ENCODE data around the gene GLRA2. TPM values are rescaled to one million over a fixed set of nuclear protein-coding genes. Genes with fewer than 3 reads are reported as not detected.

GLRA2 gene
- total RNA-seq, 4 donors from 2014 or later, result not detected

DNA sequence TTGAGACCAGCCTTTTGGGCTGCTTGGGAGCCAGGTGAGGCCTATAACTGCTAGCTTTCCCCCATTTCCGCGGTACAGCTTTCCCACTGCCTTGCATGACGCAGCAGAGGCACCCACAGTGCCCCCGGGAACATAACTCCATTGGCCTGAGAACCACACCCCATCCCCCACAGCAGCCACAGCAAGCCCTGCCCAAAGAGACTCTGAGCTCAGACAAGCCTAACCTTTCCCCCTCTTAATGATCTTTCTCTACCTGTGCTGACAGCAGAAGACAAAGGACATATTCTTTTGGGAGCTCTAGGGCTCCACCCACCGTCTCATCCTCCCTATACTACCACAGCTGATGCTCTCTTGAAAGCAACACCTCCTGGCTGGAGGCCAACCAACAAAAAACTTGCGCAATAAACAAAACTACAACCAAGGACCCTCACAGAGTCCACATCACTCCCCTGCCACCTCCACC, 228.7 kb downstream of the GLRA2 start:
- intact Hi-C loops (cut with DNase I; ENCODE audit: low total_unique reads), result no loop called here
- WGBS, 2 donors, result 77 to 78% methylated on average over 3 to 6 of the region's 6 CpGs

DNA sequence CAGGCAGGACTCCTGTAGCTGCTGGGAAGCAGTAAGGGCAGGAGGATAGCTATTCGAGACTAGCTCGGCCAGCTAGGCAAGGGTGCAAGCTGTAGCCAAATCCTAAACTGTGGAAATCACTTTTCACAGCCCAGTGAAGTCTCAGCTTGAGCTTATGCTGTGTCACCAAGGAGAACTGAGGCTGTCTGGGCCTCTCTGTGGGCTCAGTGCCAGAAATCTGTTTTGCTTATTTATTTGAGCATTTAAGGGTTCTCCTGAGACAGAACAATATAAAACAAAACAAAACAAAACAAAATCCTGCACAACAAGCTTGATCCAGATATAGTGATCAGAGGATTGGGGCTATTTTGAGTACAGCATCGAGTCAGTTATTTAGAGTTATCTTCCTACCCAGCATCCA, 246.1 kb downstream of the GLRA2 start:
- WGBS, 2 donors, result 41 to 53% methylated on average over 3 of the region's 3 CpGs
- DNase-seq (ENCODE audit: low spot score in 2 of 2), result no peak
- TF ChIP-seq POLR2A (IDR thresholded peaks at IDR 0.05), result no peak
- TF ChIP-seq, protein P1, sequence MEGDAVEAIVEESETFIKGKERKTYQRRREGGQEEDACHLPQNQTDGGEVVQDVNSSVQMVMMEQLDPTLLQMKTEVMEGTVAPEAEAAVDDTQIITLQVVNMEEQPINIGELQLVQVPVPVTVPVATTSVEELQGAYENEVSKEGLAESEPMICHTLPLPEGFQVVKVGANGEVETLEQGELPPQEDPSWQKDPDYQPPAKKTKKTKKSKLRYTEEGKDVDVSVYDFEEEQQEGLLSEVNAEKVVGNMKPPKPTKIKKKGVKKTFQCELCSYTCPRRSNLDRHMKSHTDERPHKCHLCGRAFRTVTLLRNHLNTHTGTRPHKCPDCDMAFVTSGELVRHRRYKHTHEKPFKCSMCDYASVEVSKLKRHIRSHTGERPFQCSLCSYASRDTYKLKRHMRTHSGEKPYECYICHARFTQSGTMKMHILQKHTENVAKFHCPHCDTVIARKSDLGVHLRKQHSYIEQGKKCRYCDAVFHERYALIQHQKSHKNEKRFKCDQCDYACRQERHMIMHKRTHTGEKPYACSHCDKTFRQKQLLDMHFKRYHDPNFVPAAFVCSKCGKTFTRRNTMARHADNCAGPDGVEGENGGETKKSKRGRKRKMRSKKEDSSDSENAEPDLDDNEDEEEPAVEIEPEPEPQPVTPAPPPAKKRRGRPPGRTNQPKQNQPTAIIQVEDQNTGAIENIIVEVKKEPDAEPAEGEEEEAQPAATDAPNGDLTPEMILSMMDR (IDR thresholded peaks at IDR 0.05), result no peak
- intact Hi-C loops (cut with DNase I; ENCODE audit: low total_unique reads), result no loop called here
- no peak overlapping the region for H3K4me3 ChIP-seq (ENCODE audit: low read depth, poor library complexity, severe bottlenecking)

More for the DNA sequence above, 228.7 kb downstream of the GLRA2 start:
- DNase-seq (ENCODE audit: low spot score in 2 of 2), result no peak
- H3K4me3 ChIP-seq (ENCODE audit: low read depth, poor library complexity, severe bottlenecking), result no peak overlapping the region
- no peak for TF ChIP-seq POLR2A (IDR thresholded peaks at IDR 0.05)
- TF ChIP-seq, protein P1 (IDR thresholded peaks at IDR 0.05), result no peak

DNA sequence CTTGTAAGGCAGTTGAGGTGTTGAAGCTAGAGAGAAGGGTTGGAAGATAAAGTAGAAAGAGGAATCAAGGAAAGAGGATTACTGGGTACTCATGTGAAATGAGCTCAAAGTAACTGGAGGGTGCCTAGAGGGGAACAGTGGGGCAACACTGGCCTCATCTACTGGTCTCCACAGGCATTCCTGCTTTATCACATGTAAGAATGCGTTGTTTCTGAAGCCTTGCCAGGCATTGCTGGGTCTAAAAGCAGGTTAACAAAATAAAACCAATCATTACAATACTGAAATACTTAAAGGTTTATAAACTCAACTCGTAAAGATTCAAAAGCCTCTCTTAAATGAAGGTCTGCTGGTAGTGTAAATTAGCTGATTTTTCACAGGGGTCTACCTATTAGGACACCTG, 247.6 kb downstream of the GLRA2 start:
- 64 to 79% methylated on average over 2 of the region's 2 CpGs for WGBS, 2 donors
- intact Hi-C loops (cut with DNase I; ENCODE audit: low total_unique reads), result no loop called here
- no peak overlapping the region for H3K4me3 ChIP-seq (ENCODE audit: low read depth, poor library complexity, severe bottlenecking)
- no peak for DNase-seq (ENCODE audit: low spot score in 2 of 2)
- TF ChIP-seq, protein P1 (IDR thresholded peaks at IDR 0.05), result no peak
- TF ChIP-seq POLR2A (IDR thresholded peaks at IDR 0.05), result no peak

DNA sequence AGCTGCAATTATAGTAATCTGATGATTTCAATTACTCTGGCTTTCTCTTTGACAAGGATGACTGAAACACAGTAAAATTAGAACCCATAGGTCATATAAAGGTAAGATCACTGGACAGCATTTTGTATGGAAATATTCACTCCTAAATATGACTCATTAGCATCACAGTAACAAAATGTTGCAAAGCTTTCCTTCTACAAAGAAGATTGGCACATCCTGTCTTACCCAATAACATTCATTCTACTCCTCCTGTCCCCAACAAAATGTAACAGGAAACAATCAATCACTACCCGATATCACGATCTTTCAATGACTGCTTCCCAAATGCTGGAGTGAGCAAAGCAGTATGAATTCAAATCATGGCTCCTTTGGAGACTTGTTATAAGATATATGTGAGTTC, 248.2 kb downstream of the GLRA2 start:
- TF ChIP-seq, protein P1 (IDR thresholded peaks at IDR 0.05), result no peak
- TF ChIP-seq POLR2A (IDR thresholded peaks at IDR 0.05), result no peak
- 73 to 78% methylated on average over 2 of the region's 2 CpGs for WGBS, 2 donors
- intact Hi-C loops (cut with DNase I; ENCODE audit: low total_unique reads), result no loop called here
- no peak overlapping the region for H3K4me3 ChIP-seq (ENCODE audit: low read depth, poor library complexity, severe bottlenecking)
- no peak for DNase-seq (ENCODE audit: low spot score in 2 of 2)

DNA sequence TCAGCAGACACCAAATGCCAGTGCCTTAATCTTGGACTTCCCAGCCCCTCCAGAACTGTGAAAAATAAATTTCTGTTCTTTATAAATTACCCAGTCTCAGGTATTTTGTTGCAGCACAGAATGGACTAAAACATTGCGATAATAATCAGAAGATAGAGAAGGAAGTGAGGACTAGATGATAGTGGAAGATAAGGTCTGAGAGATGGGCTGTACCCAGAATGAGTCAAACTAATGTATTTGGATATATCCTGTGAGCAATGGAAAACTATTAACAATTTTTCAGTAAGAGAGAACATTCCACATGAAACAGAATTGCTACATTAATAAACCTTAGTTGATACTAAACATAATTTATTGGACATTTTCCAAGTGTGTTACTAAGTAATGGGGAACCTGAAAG, 250.2 kb downstream of the GLRA2 start:
- no peak for DNase-seq (ENCODE audit: low spot score in 2 of 2)
- no peak overlapping the region for H3K4me3 ChIP-seq (ENCODE audit: low read depth, poor library complexity, severe bottlenecking)
- intact Hi-C loops (cut with DNase I; ENCODE audit: low total_unique reads), result no loop called here
- WGBS, 2 donors, result 90 to 92% methylated on average over 1 of the region's 1 CpG
- TF ChIP-seq, protein P1 (IDR thresholded peaks at IDR 0.05), result no peak

Data from lower leg skin (tissue), 4 donors.